ENCODE data around the gene COL4A2. TPM values are rescaled to one million over a fixed set of nuclear protein-coding genes. Genes with fewer than 3 reads are reported as not detected.

The COL4A2 gene
- polyA plus RNA-seq, 1 donor (not counting 4 experiments of a cell fraction or from before 2014, with no cell fraction given), result 30.7 TPM

DNA sequence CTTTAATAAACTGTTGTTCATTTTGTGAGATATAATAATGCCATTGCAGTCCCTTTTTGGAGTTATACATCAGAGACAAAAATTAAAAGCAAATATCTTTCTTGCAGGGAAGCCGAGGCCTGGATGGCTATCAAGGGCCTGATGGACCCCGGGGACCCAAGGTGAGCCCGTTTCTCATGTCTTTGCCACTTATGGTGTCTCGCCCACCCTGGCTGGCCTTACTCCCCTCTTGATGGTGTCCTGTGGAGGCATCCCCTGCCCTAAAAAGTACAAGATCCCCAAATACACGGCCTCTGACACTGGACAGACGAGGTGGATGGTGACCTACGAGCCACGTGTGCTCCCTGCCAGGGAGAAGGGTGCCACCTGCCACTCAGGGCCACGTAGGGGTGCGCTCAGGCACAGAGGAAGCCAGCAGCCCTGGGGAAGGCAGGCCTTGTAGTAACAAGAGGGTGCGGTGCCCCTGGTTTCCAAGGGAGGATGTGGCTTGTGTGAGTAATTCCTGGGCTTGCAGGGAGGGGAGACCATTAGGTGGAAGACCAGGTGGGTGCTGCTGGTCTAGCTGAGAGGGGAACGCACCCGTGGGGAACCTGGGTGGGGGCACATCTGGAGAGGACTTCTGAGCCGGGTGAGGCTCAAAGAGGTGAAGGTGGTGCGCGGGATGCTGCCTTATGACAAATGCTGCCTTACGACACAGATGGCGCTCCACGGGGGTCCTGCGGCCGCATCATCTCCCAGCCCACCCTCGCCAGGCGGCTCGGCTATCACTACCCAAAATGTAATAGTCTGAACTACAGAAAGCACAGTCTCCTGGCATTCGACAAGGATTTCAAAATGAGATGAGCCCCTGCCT is 138.9 kb downstream of the COL4A2 start:
- peak; percentile 82 for FAIRE-seq
- Histone ChIP-seq H3K27ac (ENCODE audit: control insufficient read depth, insufficient read depth, low read length) (peak overlapping the region; percentile 48), H3K9ac (ENCODE audit: control insufficient read depth, extremely low read depth, insufficient read depth, low read length) (no peak overlapping the region), H3K4me1 (ENCODE audit: control insufficient read depth, extremely low read depth, insufficient read depth, low read length) (peaks cover 64% of the 10 kb centered on the region), H3K36me3 (ENCODE audit: control insufficient read depth in 2 of 2, extremely low read depth in 1 of 2, insufficient read depth in 2 of 2, low read length in 2 of 2) (peaks cover under 1 to 15% of the 10 kb centered on the region in 2 experiments), H4K20me1 (ENCODE audit: control insufficient read depth, extremely low read depth, insufficient read depth, low read length) (no peaks in the 10 kb centered on the region), H3K9me1 (ENCODE audit: control insufficient read depth, extremely low read depth, insufficient read depth, low read length) (peaks cover 2% of the 10 kb centered on the region), H3K4me2 (ENCODE audit: control insufficient read depth, extremely low read depth, insufficient read depth, low read depth, low read length) (peak overlapping the region; percentile 10), H3K27me3 (ENCODE audit: control insufficient read depth, extremely low read depth, insufficient read depth, low read length) (no peaks in the 10 kb centered on the region), H2AFZ (ENCODE audit: control insufficient read depth, low read length) (no peak overlapping the region), H3K4me3 (ENCODE audit: control insufficient read depth in 2 of 3, extremely low read depth in 1 of 3, insufficient read depth in 2 of 3, low read depth in 1 of 3, low read length in 3 of 3) (no peak overlapping the region), H3K79me2 (ENCODE audit: control insufficient read depth, insufficient read depth, low read length) (no peaks in the 10 kb centered on the region), H3K9me3 (ENCODE audit: control insufficient read depth, low read depth, low read length) (no peaks in the 10 kb centered on the region)
- no peak for TF ChIP-seq EZH2 (IDR thresholded peaks at IDR 0.05; ENCODE audit: low read length)
- TF ChIP-seq, protein P1, sequence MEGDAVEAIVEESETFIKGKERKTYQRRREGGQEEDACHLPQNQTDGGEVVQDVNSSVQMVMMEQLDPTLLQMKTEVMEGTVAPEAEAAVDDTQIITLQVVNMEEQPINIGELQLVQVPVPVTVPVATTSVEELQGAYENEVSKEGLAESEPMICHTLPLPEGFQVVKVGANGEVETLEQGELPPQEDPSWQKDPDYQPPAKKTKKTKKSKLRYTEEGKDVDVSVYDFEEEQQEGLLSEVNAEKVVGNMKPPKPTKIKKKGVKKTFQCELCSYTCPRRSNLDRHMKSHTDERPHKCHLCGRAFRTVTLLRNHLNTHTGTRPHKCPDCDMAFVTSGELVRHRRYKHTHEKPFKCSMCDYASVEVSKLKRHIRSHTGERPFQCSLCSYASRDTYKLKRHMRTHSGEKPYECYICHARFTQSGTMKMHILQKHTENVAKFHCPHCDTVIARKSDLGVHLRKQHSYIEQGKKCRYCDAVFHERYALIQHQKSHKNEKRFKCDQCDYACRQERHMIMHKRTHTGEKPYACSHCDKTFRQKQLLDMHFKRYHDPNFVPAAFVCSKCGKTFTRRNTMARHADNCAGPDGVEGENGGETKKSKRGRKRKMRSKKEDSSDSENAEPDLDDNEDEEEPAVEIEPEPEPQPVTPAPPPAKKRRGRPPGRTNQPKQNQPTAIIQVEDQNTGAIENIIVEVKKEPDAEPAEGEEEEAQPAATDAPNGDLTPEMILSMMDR (optimal IDR thresholded peaks at IDR 0.05 in 1 of 3, IDR thresholded peaks at IDR 0.05 in 1 of 3, conservative IDR thresholded peaks at IDR 0.05 in 1 of 3; ENCODE audit: extremely low read depth in 1 of 3, insufficient read depth in 2 of 3, low read length in 3 of 3), result no peak
- peak; percentile 40 for DNase-seq (ENCODE audit: low read depth, low spot score)
- dilution Hi-C loops (cut with MboI; ENCODE audit: extremely low pct_ligation_motif_present, low sequenced_read_pairs), result no loop called here

- Histone ChIP-seq H3K27ac (ENCODE audit: control insufficient read depth, insufficient read depth, low read length) (peak overlapping the region; percentile 44), H3K4me3 (ENCODE audit: control insufficient read depth in 2 of 3, extremely low read depth in 1 of 3, insufficient read depth in 2 of 3, low read depth in 1 of 3, low read length in 3 of 3) (no peak overlapping the region), H4K20me1 (ENCODE audit: control insufficient read depth, extremely low read depth, insufficient read depth, low read length) (no peaks in the 10 kb centered on the region), H3K4me2 (ENCODE audit: control insufficient read depth, extremely low read depth, insufficient read depth, low read depth, low read length) (no peak overlapping the region), H3K9me1 (ENCODE audit: control insufficient read depth, extremely low read depth, insufficient read depth, low read length) (peaks cover 2% of the 10 kb centered on the region), H3K4me1 (ENCODE audit: control insufficient read depth, extremely low read depth, insufficient read depth, low read length) (peaks cover 64% of the 10 kb centered on the region), H3K79me2 (ENCODE audit: control insufficient read depth, insufficient read depth, low read length) (no peaks in the 10 kb centered on the region), H3K27me3 (ENCODE audit: control insufficient read depth, extremely low read depth, insufficient read depth, low read length) (no peaks in the 10 kb centered on the region), H3K9ac (ENCODE audit: control insufficient read depth, extremely low read depth, insufficient read depth, low read length) (no peak overlapping the region), H3K9me3 (ENCODE audit: control insufficient read depth, low read depth, low read length) (no peaks in the 10 kb centered on the region), H3K36me3 (ENCODE audit: control insufficient read depth in 2 of 2, extremely low read depth in 1 of 2, insufficient read depth in 2 of 2, low read length in 2 of 2) (peaks cover 0 to 12% of the 10 kb centered on the region in 2 experiments), H2AFZ (ENCODE audit: control insufficient read depth, low read length) (no peak overlapping the region)
- FAIRE-seq, result peak; percentile 20
- TF ChIP-seq, protein P1 (optimal IDR thresholded peaks at IDR 0.05 in 1 of 3, IDR thresholded peaks at IDR 0.05 in 1 of 3, conservative IDR thresholded peaks at IDR 0.05 in 1 of 3; ENCODE audit: extremely low read depth in 1 of 3, insufficient read depth in 2 of 3, low read length in 3 of 3), result no peak
- no peak for TF ChIP-seq EZH2 (IDR thresholded peaks at IDR 0.05; ENCODE audit: low read length)
- dilution Hi-C loops (cut with MboI; ENCODE audit: extremely low pct_ligation_motif_present, low sequenced_read_pairs), result no loop called here
- DNase-seq (ENCODE audit: low read depth, low spot score), result no peak
Observed at GRCh38 chr13:110446575-110446890, 139.4 kb downstream of the COL4A2 start.

All from keratinocyte (primary cell).